Measurements from ENCODE around the gene SERINC3.

DNA sequence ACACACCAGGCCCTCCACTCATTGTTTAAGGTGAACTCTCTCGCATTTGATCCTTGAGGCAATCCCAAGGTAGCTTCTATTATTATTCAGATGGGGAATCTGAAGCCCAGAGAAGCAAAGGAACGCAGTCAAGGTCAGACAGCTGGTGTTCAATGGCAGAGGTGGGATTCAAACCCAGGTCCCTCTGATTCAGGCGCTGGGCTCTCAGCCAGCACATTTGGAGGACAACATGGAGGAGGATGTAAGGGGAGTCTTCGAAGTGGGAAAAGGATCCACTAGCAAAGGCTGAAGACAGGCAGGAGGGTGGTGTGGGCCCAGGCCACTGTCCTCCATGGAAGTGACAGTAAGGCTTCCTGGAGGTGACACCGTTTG is 60.1 kb downstream of the SERINC3 start:
- TF ChIP-seq POLR2AphosphoS5 (IDR thresholded peaks at IDR 0.05) (no peak), POLR2A (IDR thresholded peaks at IDR 0.05) (no peak)
- TF ChIP-seq, protein P1, sequence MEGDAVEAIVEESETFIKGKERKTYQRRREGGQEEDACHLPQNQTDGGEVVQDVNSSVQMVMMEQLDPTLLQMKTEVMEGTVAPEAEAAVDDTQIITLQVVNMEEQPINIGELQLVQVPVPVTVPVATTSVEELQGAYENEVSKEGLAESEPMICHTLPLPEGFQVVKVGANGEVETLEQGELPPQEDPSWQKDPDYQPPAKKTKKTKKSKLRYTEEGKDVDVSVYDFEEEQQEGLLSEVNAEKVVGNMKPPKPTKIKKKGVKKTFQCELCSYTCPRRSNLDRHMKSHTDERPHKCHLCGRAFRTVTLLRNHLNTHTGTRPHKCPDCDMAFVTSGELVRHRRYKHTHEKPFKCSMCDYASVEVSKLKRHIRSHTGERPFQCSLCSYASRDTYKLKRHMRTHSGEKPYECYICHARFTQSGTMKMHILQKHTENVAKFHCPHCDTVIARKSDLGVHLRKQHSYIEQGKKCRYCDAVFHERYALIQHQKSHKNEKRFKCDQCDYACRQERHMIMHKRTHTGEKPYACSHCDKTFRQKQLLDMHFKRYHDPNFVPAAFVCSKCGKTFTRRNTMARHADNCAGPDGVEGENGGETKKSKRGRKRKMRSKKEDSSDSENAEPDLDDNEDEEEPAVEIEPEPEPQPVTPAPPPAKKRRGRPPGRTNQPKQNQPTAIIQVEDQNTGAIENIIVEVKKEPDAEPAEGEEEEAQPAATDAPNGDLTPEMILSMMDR (IDR thresholded peaks at IDR 0.05): no peak

Data from gastroesophageal sphincter (tissue), 3 donors.